ENCODE data around the gene TMEM95.
"Not testable (repeated sequence)": the region's sequence is repeated elsewhere in the genome, so short reads cannot be mapped to it uniquely, and the experiment has no call there.

The TMEM95 gene

GRCh38 chr17:7323731-7324437 is 31.1 kb upstream of the TMEM95 start:
- peak; percentile 58 for DNase-seq (ENCODE audit: low read depth)

- DNase-seq (ENCODE audit: low read depth): no peak
These were observed 30.5 kb upstream of the TMEM95 start for GRCh38 chr17:7324438-7324779.

GRCh38 chr17:7325031-7325528 is 29.9 kb upstream of the TMEM95 start:
- no peak for DNase-seq (ENCODE audit: low read depth)

- DNase-seq (ENCODE audit: low read depth): no peak
These were observed 28.8 kb upstream of the TMEM95 start for GRCh38 chr17:7326186-7326585.

GRCh38 chr17:7327056-7327455 is 27.9 kb upstream of the TMEM95 start:
- DNase-seq (ENCODE audit: low read depth): no peak

- no peak for DNase-seq (ENCODE audit: low read depth)
These were observed 27.5 kb upstream of the TMEM95 start for GRCh38 chr17:7327501-7327900.

GRCh38 chr17:7328009-7328408 is 26.9 kb upstream of the TMEM95 start:
- no peak for DNase-seq (ENCODE audit: low read depth)

GRCh38 chr17:7328840-7329373 is 26.0 kb upstream of the TMEM95 start, which contains the start of gene NEURL4:
Gene NEURL4, minus strand, starts transcription at chr17:7329335. Its CDS starts 23 bp downstream, at chr17:7329312.
- no peak for DNase-seq (ENCODE audit: low read depth)

- DNase-seq (ENCODE audit: low read depth): peak; percentile 92
These were observed 25.5 kb upstream of the TMEM95 start for GRCh38 chr17:7329374-7329996.

GRCh38 chr17:7329997-7330637 is 24.8 kb upstream of the TMEM95 start:
- peak; percentile 71 for DNase-seq (ENCODE audit: low read depth)

- no peak for DNase-seq (ENCODE audit: low read depth)
These were observed 24.3 kb upstream of the TMEM95 start for GRCh38 chr17:7330638-7331015.

GRCh38 chr17:7332111-7332510 is 22.8 kb upstream of the TMEM95 start:
- DNase-seq (ENCODE audit: low read depth): no peak

- not testable (repeated sequence) for DNase-seq (ENCODE audit: low read depth)
These were observed 22.3 kb upstream of the TMEM95 start for GRCh38 chr17:7332600-7333069.

- no peak for DNase-seq (ENCODE audit: low read depth)
These were observed 19.9 kb upstream of the TMEM95 start for GRCh38 chr17:7334938-7335538.

GRCh38 chr17:7335765-7336164 is 19.2 kb upstream of the TMEM95 start:
- not testable (repeated sequence) for DNase-seq (ENCODE audit: low read depth)

GRCh38 chr17:7336240-7337175 is 18.4 kb upstream of the TMEM95 start, which contains the start of gene ACAP1:
Gene ACAP1, plus strand, starts transcription at chr17:7336529. Its CDS starts 206 bp downstream, at chr17:7336735.
- peak; percentile 71 for DNase-seq (ENCODE audit: low read depth)

GRCh38 chr17:7337600-7337999 is 17.4 kb upstream of the TMEM95 start:
- not testable (repeated sequence) for DNase-seq (ENCODE audit: low read depth)

GRCh38 chr17:7340179-7340578 is 14.8 kb upstream of the TMEM95 start:
- no peak for DNase-seq (ENCODE audit: low read depth)

GRCh38 chr17:7341842-7342241 is 13.1 kb upstream of the TMEM95 start:
- DNase-seq (ENCODE audit: low read depth): no peak

- DNase-seq (ENCODE audit: low read depth): no peak
These were observed 11.7 kb upstream of the TMEM95 start for GRCh38 chr17:7343250-7343649.

All from activated T-helper 9 cell treated with anti-CD3 and anti-CD28 coated beads, Interleukin-2, amount 50 U/mL, for 16 hours (primary cell).